ENCODE data around the gene LRCH1.
A peak's percentile ranks its signal among the peaks of the same experiment; 100 is the strongest.

The LRCH1 gene

DNA sequence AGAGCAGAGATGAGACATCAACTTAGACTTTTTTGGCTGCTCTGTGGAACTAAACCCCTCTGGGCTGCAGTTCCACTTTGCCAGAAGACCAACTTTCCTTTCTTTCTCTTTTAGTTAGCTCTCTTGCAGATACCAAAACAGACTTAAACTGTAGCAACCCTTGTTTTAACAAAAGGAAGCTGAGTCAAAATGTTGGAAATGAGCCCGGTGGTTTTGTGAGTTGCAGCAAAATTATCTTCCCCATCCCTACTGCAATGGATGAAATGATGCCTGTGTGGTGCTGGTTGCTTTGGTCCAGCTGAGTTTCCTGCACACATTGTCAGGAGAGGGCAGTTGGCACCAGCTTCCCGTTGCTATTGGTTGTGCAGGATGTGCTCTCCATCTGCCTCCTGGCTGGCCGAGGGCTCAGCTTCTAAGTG is 115.3 kb downstream of the LRCH1 start:
- peak; percentile 46 for DNase-seq

DNA sequence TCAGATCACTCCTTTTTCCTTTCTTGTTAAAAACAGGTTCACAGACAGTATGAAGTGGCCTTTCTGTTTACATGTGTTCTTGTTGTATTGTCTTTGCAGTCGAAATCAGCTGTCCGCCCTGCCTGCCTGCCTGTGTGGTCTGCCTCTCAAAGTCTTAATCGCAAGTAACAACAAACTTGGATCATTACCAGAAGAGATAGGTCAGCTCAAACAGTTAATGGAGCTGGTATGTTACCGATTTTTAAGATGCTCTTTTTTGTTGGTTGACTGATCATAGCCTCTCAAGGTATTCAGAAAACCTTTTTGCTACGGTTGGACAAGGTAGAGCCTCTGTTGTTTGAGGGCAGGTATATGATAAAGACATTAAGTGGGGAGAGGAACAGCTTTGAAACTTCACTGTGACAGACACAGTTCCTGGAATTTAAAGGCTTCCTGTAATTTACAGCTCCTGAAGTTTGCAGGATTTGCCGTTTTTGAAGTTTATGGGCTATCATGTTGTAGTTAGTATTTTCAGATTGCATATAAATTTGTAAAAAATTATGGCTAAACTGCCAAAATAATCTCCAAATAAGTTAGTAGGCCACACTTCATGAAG is 116.1 kb downstream of the LRCH1 start:
- DNase-seq: no peak

GRCh38 chr13:46672338-46673090 is 119.5 kb downstream of the LRCH1 start:
- no peak for DNase-seq

DNA sequence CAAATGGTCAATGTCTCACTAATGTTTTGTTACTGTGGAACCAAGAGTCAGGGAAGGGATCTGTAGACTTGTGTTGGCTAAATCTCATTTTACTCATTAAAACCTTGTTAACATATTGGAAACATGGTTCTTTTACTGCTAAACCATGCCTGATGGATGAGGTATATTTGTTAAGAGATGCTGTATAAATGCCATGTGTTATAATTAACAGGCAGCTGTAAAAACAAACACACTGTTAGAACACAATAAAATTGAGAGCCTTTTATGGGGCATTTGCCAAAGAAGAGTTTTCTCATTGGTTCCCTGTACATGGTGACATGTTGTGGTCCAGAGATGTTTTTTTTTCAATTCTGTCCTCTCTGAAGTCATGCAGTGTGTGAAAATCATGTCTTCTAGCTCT is 122.0 kb downstream of the LRCH1 start:
- DNase-seq: no peak

DNA sequence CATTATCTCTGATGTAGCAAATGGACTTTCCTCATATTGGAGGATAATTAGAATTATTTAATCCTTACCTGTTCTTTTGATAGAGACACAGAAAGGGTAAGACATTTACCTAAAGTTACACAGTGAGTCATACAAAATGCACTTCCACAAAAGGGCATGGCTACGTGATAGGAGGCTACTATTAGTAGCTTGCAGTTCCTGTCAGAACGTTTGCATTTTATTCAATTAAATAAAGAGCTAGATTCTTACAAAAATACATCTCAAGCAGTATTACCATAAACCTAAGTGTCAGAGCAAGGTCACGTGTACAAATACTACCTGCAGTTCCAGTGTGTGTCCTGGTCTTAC is 123.4 kb downstream of the LRCH1 start:
- no peak for DNase-seq

GRCh38 chr13:46679369-46680120 is 126.6 kb downstream of the LRCH1 start:
- no peak for DNase-seq

- no peak for DNase-seq
These were observed 129.0 kb downstream of the LRCH1 start for GRCh38 chr13:46682015-46682414.

- no peak for DNase-seq
These were observed 129.7 kb downstream of the LRCH1 start for GRCh38 chr13:46682707-46683106.

DNA sequence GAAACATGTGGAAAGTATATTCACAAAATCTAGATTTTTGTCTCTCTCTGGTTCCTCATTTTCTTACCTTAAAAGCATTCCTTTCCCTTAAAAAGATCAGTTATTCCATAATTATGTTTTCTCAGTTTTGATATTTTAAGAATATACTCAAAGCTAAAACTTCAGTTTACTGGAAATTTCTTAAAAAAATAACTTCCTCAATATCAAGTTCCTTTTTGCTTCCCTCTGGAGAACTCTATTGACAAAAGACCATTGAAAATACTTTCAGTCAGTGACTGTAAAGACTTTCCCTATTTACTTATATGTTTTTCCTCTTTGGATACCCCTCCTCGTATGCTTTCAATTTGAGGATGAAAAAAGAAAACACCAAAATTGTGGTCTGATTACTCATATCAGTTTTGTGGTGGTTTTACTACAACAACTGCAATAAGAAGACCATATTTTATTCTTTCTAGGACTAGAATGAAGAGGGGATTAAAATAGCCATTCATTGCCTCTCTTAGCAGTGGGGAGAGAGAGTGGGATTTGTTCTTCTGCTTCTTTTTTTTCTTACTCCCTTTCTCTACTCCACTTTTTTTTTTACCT is 130.8 kb downstream of the LRCH1 start:
- peak; percentile 51 for DNase-seq

- no peak for DNase-seq
These were observed 131.5 kb downstream of the LRCH1 start for GRCh38 chr13:46684287-46685001.

- DNase-seq: no peak
These were observed 132.2 kb downstream of the LRCH1 start for GRCh38 chr13:46685006-46685730.

DNA sequence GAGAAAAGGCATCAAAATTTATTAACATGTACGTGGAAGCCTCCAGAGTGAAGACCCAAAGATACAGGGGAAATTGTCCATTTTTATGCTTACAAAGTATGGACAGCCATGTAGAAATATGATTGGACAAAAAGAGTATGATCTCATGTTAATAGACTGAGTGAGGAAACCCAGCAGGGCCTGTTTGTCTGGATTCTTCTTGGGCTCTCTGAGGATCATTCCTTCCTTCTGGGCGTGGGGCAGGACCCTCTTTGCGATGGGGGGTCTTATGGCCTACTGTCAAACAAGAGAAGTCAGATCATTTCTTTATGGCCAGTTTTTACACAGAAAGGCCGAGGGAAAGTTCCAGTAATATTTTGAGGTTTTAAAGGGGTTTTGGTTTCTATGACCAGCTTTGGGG is 133.2 kb downstream of the LRCH1 start:
- DNase-seq: no peak

DNA sequence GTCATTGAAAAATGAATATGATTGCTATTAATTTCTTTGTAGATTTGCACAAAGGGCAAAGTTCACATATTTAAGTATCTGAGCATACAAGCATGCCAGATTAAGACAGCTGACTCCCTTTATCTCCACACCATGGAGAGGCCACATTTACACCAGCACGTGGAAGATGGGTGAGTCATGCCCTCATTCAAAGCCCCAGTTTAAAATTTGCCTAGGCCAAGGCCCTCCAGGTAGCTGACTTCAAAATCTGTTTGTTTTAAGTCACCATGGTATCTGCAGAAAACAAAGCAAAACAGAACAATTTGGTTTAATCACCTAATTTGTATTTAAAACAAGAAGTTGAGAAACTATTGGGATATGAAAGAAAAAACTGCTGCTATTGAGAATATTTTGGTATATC is 134.8 kb downstream of the LRCH1 start:
- DNase-seq: no peak

DNA sequence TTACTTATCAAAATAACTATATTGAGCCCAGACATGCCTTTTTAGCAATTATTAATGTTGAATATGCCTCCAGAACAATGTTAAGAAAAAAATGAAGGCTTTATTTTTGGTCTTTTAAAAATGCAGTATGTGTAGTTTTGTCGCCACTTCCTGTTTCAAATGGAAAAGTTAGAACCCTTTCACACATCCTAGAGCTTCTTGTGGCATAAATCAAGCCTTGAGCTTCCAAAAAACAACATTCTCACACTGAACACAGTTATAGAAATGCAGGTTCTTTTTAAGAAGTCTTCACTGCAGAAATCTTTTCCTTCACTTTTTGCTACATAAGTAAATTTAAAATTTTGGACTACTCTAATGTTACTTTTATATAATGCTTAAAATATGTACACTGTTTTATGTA is 135.3 kb downstream of the LRCH1 start:
- DNase-seq: no peak

- DNase-seq: no peak
These were observed 145.0 kb downstream of the LRCH1 start for GRCh38 chr13:46698014-46698413.

DNA sequence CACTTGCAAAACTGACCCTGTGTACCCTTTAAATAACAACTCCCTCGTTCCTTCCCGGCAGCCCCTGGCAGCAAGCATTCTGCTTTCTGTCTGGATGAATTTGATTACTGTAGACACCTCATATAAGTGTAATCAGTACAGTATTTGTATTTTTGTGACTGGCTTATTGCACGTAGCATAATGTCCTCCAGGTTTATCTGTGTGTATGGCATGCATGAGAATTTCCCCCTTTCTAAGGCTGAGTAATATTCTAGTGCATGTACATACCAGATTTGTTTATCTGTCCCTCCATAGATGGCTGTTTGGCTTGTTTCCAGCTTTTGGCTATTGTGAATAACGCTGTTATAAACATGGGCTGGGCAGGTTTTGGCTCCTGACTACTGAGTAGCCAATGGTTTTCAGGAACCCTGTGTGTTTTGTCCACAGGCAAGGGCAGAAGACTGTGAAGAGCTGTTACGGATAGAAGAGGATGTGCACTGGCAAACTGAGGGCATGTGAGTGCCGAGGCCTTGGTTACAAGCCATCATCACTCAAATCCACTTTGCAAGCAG is 146.0 kb downstream of the LRCH1 start:
- DNase-seq: no peak

DNA sequence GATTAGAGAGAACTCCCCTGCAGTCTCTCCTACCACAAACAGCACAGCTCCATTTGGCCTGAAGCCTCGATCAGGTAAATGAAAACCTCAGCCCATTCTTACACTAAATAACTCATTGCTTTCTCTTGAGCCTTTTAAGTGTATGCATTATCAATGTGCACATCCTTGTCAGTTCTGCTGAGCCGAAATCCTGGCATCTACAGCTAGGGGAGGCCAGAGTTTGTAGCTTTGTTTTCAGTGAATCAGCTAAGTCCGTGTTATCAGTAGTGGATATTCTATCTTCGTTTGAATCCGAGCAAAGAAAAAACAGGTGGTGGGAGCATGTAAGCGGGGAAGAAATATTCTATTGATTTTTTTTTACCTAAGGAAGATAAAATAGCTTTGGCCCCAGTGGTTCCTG is 159.6 kb downstream of the LRCH1 start:
- DNase-seq: no peak

DNA sequence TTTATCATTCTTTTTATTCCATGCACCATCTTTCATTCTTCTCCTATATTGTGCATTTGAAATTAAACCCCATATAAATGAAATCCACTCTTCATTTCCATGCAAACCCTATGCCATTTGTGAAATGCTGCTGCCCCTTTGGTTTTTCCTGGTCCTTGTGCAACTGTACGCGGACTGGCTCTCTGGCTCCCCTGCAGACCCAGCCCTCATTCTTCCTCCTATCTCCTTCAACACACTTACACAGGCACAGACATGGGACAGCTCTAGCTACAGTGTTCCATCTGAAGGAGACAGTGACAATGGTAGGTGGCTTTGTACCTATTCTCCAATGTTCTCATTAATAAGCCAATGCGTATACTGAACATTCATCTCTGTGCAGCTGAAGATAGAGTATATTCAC is 162.4 kb downstream of the LRCH1 start:
- no peak for DNase-seq

GRCh38 chr13:46716821-46717220 is 163.9 kb downstream of the LRCH1 start:
- DNase-seq: no peak

DNA sequence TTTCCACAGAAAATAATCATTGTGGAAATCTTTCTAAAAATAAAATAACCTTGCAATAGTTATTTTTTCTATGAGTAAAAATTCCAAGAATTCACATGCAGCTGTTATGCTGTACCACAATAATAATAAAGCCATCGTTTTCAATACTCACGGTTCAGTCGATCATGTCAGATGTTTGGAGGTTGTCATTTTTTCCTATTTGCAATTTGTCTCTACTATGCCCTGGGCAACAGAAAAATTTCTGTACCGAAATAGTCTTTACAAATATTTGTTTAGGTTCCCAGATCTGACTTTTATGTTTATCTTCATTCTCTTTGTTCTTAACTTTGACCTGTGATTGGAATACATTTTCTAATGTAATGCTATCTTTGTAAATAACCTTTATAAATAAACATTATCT is 164.3 kb downstream of the LRCH1 start:
- DNase-seq: no peak

DNA sequence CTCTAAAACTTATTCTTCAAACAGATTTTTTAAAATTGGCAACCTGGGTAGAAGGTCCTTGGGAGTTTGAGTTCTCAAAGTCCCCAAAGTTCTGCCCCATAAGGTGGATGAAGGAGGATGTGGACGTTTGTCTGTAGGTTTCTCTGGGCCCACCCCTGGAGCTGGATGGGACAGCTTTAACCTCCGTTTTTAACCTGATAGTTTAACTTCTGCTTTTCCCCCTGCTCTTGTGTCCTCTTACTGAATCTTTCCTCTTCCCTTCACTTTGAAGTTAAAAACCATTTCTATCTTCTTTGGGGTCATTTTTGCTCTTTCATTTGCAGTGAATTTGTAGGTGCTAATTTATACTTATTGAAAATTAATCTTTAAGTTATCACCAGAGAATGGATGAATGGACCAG is 164.9 kb downstream of the LRCH1 start:
- no peak for DNase-seq

- DNase-seq: no peak
These were observed 167.2 kb downstream of the LRCH1 start for GRCh38 chr13:46720189-46720588.
